Measurements from ENCODE around the gene ARPIN.

Gene ARPIN

DNA sequence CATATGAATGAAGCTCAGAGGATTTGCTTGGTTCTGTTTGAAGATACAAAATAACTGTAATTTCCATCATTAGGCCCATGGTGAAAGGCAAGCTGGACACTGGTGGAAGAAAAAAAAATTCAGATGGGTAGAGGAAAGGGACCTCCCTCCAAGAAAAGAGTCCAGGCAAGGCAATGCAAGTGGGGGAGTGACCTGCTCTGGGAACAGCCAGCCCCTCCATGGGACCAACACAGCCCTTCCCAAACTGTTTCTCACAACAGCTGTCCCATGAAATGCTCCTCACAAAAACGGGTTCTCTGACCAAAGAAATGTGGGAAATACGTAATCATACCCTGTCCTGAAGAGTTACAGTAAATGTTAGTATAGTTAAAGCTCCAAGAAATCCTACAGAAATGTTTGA lies 14.6 kb downstream of the ARPIN start:
- TF ChIP-seq, protein P1, sequence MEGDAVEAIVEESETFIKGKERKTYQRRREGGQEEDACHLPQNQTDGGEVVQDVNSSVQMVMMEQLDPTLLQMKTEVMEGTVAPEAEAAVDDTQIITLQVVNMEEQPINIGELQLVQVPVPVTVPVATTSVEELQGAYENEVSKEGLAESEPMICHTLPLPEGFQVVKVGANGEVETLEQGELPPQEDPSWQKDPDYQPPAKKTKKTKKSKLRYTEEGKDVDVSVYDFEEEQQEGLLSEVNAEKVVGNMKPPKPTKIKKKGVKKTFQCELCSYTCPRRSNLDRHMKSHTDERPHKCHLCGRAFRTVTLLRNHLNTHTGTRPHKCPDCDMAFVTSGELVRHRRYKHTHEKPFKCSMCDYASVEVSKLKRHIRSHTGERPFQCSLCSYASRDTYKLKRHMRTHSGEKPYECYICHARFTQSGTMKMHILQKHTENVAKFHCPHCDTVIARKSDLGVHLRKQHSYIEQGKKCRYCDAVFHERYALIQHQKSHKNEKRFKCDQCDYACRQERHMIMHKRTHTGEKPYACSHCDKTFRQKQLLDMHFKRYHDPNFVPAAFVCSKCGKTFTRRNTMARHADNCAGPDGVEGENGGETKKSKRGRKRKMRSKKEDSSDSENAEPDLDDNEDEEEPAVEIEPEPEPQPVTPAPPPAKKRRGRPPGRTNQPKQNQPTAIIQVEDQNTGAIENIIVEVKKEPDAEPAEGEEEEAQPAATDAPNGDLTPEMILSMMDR (IDR thresholded peaks at IDR 0.05): no peak

DNA sequence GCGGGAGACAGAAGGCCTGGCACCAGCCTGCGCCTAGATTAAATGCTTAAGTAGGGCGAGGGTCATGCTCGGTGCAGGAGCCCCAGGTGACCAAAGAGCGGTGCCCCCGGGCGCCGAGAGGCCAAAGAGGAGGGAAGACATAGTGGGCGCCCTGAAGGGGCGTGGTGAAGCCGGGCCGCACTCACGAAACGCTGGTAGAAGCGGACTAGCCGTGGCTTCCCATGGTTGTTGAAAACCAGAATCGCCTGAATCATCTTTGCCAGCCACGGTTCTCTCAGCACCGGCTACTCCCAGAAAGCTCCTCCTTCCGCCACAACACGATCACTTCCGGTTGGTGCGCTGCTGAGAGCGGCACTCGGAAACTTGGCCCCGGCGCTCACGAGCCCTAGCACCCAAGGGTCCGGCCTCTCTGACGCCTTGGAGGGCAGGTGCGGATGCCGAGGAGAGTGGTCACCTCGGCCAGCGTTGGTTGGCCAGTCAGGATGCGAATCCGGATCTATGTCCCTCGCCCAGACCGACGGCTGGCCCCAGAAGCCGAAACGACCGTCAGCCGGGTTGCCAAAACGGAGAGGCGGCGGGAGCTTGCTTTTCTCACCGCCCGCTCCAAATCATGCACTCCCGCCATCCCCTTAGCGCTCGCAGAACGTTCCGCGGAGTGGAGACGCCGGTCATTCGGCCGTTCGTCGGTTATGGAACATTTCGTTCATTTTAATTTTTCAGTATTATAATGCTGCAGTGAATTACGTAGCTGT lies 18.9 kb downstream of the ARPIN start, which contains the start of gene AP3S2:
TSS of gene AP3S2 (minus strand) at position 299 of the 752 bp plus-strand sequence. CDS start at position 254, 45 bp downstream.
- TF ChIP-seq, protein P1 (IDR thresholded peaks at IDR 0.05): no peak

DNA sequence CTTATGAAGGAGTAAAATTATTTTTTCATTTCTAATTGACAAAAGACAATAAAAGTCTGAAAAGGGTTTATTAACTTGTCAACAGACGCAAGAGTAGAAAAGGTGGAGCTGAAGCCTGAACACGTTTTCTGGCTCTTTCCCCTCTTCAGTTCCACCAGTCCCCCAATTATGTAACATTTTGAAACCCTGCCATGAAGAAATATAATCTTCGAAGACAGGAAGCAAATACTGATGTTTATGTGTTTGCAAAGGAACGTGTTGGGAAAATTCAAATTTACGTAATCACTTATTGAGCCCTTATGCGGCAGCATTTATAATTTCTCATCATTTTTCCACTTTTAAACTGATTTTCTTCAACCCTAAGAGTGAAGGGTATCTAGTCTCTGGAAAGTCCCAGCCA lies 19.7 kb downstream of the ARPIN start:
- TF ChIP-seq, protein P1 (IDR thresholded peaks at IDR 0.05): no peak

DNA sequence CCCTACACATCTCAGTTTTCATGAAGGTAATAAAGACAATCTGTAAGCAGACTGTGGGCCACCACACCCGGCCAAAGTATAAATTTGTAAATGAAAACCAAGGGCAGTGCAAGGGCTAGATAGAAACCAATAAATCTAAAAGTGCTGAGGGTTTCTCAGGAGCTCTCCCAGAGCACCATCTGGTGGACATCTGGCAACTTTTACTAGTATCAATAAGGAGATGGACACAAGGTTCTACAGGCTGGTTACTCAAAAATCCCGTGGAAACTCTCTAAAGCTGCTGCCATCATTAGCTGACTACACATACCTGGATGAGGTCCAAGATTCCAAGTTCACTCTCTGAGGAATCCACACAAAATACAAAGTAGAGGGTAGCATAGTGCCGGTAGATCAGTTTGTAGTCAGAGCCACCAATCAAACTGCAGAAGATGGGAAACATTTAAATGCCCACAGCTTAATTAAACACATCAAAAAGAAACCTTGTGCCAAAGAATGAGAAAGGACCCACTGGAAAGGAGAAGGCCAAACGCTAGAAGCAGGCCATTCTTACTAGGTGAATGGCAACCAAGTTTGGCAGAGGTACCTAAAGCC lies 24.4 kb downstream of the ARPIN start:
- TF ChIP-seq, protein P1 (IDR thresholded peaks at IDR 0.05): peak; percentile 53

DNA sequence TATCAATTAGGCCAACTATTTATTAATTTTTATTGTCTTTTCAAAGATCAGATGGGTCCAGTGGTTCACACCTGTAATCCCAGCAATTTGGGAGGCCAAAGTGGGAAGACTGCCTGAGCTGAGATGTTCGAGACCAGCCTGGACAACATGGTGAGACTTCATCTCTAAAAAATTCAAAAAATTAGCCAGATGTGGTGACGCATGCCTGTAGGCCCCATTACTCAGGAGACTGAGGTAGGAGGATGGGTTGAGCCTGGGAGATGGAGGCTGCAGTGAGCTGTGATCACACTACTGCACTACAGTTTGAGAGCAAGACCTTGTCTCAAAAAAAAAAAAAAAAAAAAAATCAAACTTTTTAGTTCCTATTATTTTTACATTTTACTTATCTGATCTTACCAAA lies 27.1 kb downstream of the ARPIN start:
- TF ChIP-seq, protein P1 (IDR thresholded peaks at IDR 0.05): no peak

DNA sequence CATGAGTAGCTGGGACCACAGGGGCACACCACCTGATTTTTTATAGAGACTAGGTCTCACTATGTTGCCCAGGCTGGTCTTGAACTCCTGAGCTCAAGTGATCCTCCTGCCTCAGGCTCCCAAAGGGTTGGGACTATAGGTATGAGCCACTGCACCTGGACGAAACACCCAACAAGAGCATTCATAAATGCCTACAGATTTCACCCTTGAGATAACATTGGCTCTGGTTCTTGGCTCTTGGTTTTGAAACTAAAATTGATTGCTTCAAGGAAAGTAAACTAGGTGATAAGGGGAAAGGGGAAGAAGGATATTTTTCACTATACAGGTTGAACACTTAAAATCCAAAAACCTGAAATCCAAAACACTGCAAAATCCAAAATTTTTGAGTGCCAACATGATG lies 29.2 kb downstream of the ARPIN start:
- TF ChIP-seq, protein P1 (IDR thresholded peaks at IDR 0.05): no peak

DNA sequence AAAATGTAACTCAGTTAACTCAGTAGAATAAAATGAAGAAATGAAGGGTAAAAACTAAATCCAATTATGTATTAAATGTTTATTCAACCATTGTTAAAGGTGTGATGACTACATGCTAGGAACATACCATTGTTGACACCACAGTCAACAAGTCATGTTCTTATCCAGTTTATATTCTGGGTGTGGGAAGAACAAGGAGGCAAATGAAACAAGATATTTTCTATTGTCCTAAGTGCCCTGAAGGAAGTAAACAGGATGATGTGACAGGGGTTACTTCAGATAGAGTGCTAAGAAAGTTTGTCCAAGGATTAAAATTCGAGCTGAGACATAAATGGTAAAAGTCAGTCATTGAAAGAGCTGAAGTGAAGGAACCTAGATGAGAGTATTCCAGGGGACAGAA lies 32.0 kb downstream of the ARPIN start:
- TF ChIP-seq, protein P1 (IDR thresholded peaks at IDR 0.05): no peak

Data from LNCAP (cell line).